K562 (cell line): Measurements from ENCODE around the gene COX6B2. TPM values are rescaled to one million over a fixed set of nuclear protein-coding genes. Genes with fewer than 3 reads are reported as not detected.

Source experiments
- ETV6 ChIP-seq, 3 experiments: fragments of 150-350 bp in 1 of 3; sonication (generic) in 1 of 3; formaldehyde crosslinking in 1 of 3; IDR thresholded peaks; 2 replicates each; pipeline versions ENCODE4 v1.6.1 to v1.8.0; 2014 to 2022; ENCODE audit warnings: borderline replicate concordance in 2 of 3, low read depth in 2 of 3, antibody characterized with exemption in 1 of 3, low read length in 1 of 3, mild to moderate bottlenecking in 1 of 3, missing genetic modification reagents in 1 of 3
- FIP1L1 ChIP-seq: fragments of 200-400 bp; formaldehyde crosslinking; IDR thresholded peaks from 2 replicates; pipeline ENCODE4 v1.6.1; 2018; ENCODE audit warnings: mild to moderate bottlenecking, low read depth, low read length; ENCODE audit not compliant: poor library complexity, severe bottlenecking
- FUS ChIP-seq: fragments of 200-400 bp; formaldehyde crosslinking; optimal IDR thresholded peaks from 2 replicates; pipeline ENCODE3; 2017; ENCODE audit warnings: low read depth, low read length
- GATAD2A ChIP-seq: fragments of 450-650 bp; IDR thresholded peaks from 2 replicates; pipeline ENCODE4 v1.6.1; 2017
- KDM5B ChIP-seq: fragments of 200-600 bp; sonication (generic); IDR thresholded peaks from 2 replicates; pipeline ENCODE4 v1.6.1; 2012; ENCODE audit warnings: low read depth, mild to moderate bottlenecking, moderate library complexity, low read length, control low read depth, inconsistent platforms; ENCODE audit not compliant: insufficient replicate concordance
- MAZ ChIP-seq, 2 experiments: fragments of 450-650 bp in 1 of 2; sonication (generic) in 1 of 2; formaldehyde crosslinking; IDR thresholded peaks in 1 of 2; conservative IDR thresholded peaks in 1 of 2; 2 replicates each; pipeline versions ENCODE4 v1.4.0 to v1.5.0; 2020; ENCODE audit warnings: mild to moderate bottlenecking in 1 of 2, missing genetic modification reagents in 1 of 2
- NCOA1 ChIP-seq: fragments of 450-650 bp; IDR thresholded peaks from 2 replicates; pipeline ENCODE4 v1.6.1; 2016; ENCODE audit warnings: low read depth
- NR2C1 ChIP-seq, 2 experiments: fragments of 450-650 bp; IDR thresholded peaks; 2 replicates each; pipeline ENCODE4 v1.6.1; 2017; ENCODE audit warnings: mild to moderate bottlenecking in 2 of 2, antibody characterized with exemption in 1 of 2, inconsistent platforms in 1 of 2, missing compliant biosample characterization in 1 of 2, missing genetic modification characterization in 1 of 2
- NR2C2 ChIP-seq, 2 experiments: fragments of 200-800 bp in 1 of 2; sonication (Bioruptor generic) in 1 of 2; sonication (generic) in 1 of 2; formaldehyde crosslinking in 1 of 2; IDR thresholded peaks; 2 replicates each; pipeline versions ENCODE4 v1.6.1 to v1.8.0; 2016 to 2022; ENCODE audit warnings: mild to moderate bottlenecking in 1 of 2, missing compliant biosample characterization in 1 of 2, missing genetic modification characterization in 1 of 2, missing genetic modification reagents in 1 of 2
- PBX2 ChIP-seq, 2 experiments: IDR thresholded peaks in 1 of 2; conservative IDR thresholded peaks in 1 of 2; 2 replicates each; pipeline ENCODE4 v1.6.1; 2016; ENCODE audit warnings: low read depth in 2 of 2, mild to moderate bottlenecking in 1 of 2, missing compliant biosample characterization in 1 of 2, missing genetic modification characterization in 1 of 2, moderate library complexity in 1 of 2
- POLR2B ChIP-seq: fragments of 450-650 bp; IDR thresholded peaks from 2 replicates; pipeline ENCODE4 v1.6.1; 2018; ENCODE audit warnings: low read depth; ENCODE audit not compliant: partially characterized antibody
- PYGO2 ChIP-seq: fragments of 450-650 bp; IDR thresholded peaks from 2 replicates; pipeline ENCODE4 v1.6.1; 2016; ENCODE audit warnings: mild to moderate bottlenecking, missing genetic modification characterization, moderate library complexity, missing compliant biosample characterization
- RFX1 ChIP-seq: fragments of 450-650 bp; IDR thresholded peaks from 2 replicates; pipeline ENCODE4 v1.6.1; 2016; ENCODE audit warnings: mild to moderate bottlenecking, moderate library complexity
- SNAPC5 ChIP-seq: fragments of 250-450 bp; sonication (Bioruptor Pico); IDR thresholded peaks from 2 replicates; pipeline ENCODE4 v1.8.0; 2021; ENCODE audit warnings: moderate library complexity, mild to moderate bottlenecking, inconsistent platforms
- TCF7 ChIP-seq: sonication (generic); IDR thresholded peaks from 2 replicates; pipeline ENCODE4 v1.6.1; 2016; ENCODE audit warnings: antibody characterized with exemption, borderline replicate concordance
- TEAD1 ChIP-seq, 2 experiments: fragments of 450-650 bp in 1 of 2; sonication (generic) in 1 of 2; formaldehyde crosslinking; IDR thresholded peaks; 2 replicates each; pipeline versions ENCODE4 v1.4.0 to v1.8.0; 2020 to 2022; ENCODE audit warnings: mild to moderate bottlenecking in 2 of 2, missing genetic modification reagents in 1 of 2
- U2AF2 ChIP-seq: fragments of 200-400 bp; formaldehyde crosslinking; optimal IDR thresholded peaks from 2 replicates; pipeline ENCODE3; 2017; ENCODE audit warnings: low read depth, mild to moderate bottlenecking, low read length
- ZBTB2 ChIP-seq: fragments of 450-650 bp; IDR thresholded peaks from 2 replicates; pipeline ENCODE4 v1.6.1; 2016; ENCODE audit warnings: antibody characterized with exemption
- ZFP36 ChIP-seq: fragments of 150-350 bp; IDR thresholded peaks from 2 replicates; pipeline ENCODE4 v1.6.1; 2018; ENCODE audit warnings: low read length, low read depth; ENCODE audit not compliant: partially characterized antibody
- ZFPM2 ChIP-seq: fragments of 250-450 bp; sonication (Bioruptor Pico); IDR thresholded peaks from 2 replicates; pipeline ENCODE4 v1.5.1; 2022; ENCODE audit warnings: mild to moderate bottlenecking
- ZNF511 ChIP-seq: sonication (generic); formaldehyde crosslinking; IDR thresholded peaks from 2 replicates; pipeline ENCODE4 v1.8.0; 2022; ENCODE audit warnings: mild to moderate bottlenecking, missing genetic modification reagents
- polyA plus RNA-seq, 8 experiments: library from polyadenylated mRNA; depleted of rRNA in 4 of 8; stranded (reverse) in 5 of 8; unstranded in 3 of 8; fragments of >200 nt; fragmentation: Nextera tagmentation in 2 of 8; fragmentation: Illumina TruSeq in 1 of 8; extraction: Ambion mirVana in 2 of 8; extraction: Trizol in 1 of 8; gene quantifications; 2 replicates each; pipeline versions ENCODE4 v1.2.1 to v1.2.3, GENCODE V29; 2011 to 2014; ENCODE audit warnings: inconsistent platforms in 1 of 8, missing spikeins in 1 of 8
- total RNA-seq, 7 experiments: library from RNA; depleted of rRNA in 6 of 7; stranded (reverse); fragments of >200 nt in 6 of 7; fragmentation: Illumina TruSeq in 2 of 7; extraction: Trizol in 2 of 7; gene quantifications; 2 replicates each; pipeline versions ENCODE4 v1.2.1 to v1.2.3, GENCODE V29; 2011 to 2021; ENCODE audit warnings: low replicate concordance in 1 of 7

Gene COX6B2
- total and polyA plus RNA-seq, 9 of the 15 experiments (the other 6 are each of a cell fraction or from before 2014, with no cell fraction given) = 0.40 to 2.5 (median 0.83) TPM

GRCh38 chr19:55339889-55340783 lies 14.4 kb downstream of the COX6B2 start (continued):
- TF ChIP-seq GATAD2A = no peak
- no peak for TF ChIP-seq FUS
- no peak for TF ChIP-seq FIP1L1
- no peak for TF ChIP-seq PYGO2 (tag)
- no peak for TF ChIP-seq ZFPM2 (CRISPR knock-in tag)
- no peak for TF ChIP-seq PBX2 (CRISPR knock-in tag; IDR thresholded peaks at IDR 0.05; ENCODE audit: low read depth)
- TF ChIP-seq PBX2 (tag; conservative IDR thresholded peaks at IDR 0.05; ENCODE audit: low read depth) = no peak
- no peak for TF ChIP-seq NCOA1
- TF ChIP-seq ZBTB2 = 0 out of 2 replicates have a peak, but pooled peaks have one; percentile 21
- no peak for TF ChIP-seq SNAPC5 (CRISPR knock-in tag)
- no peak for TF ChIP-seq TCF7
- TF ChIP-seq ZFP36 = no peak
- TF ChIP-seq NR2C1 (IDR thresholded peaks at IDR 0.05) = peak; percentile 56
- peak; percentile 39; the same call in 1 of the 2 replicates for TF ChIP-seq NR2C1 (tag; IDR thresholded peaks at IDR 0.05)
- no peak for TF ChIP-seq NR2C2 (CRISPR knock-in tag; IDR thresholded peaks at IDR 0.05)
- TF ChIP-seq NR2C2 (tag; IDR thresholded peaks at IDR 0.05) = peak; percentile 67
- no peak for TF ChIP-seq RFX1
- TF ChIP-seq MAZ (CRISPR knock-in tag; conservative IDR thresholded peaks at IDR 0.05 in 1 of 2, IDR thresholded peaks at IDR 0.05 in 1 of 2) = no peak
- peak; percentile 76 for TF ChIP-seq POLR2B
- no peak for TF ChIP-seq U2AF2
- TF ChIP-seq ETV6 (IDR thresholded peaks at IDR 0.05; ENCODE audit: borderline replicate concordance in 1 of 2, low read depth in 2 of 2, low read length in 1 of 2) = no peak
- no peak for TF ChIP-seq ETV6 (CRISPR knock-in tag; IDR thresholded peaks at IDR 0.05; ENCODE audit: borderline replicate concordance)
- TF ChIP-seq KDM5B = peak; percentile 37
- peak in 1 of 2 experiments; percentile 71; a peak in 1 of 4 replicates for TF ChIP-seq TEAD1 (CRISPR knock-in tag; IDR thresholded peaks at IDR 0.05)
- TF ChIP-seq ZNF511 (CRISPR knock-in tag) = peak; percentile 51; the same call in 1 of the 2 replicates
